Breast epithelium (tissue), 3 donors: ENCODE measurements around the gene POTEM.
"Not testable (repeated sequence)": the region's sequence is repeated elsewhere in the genome, so short reads cannot be mapped to it uniquely, and the experiment has no call there.

Experiments
- POLR2AphosphoS5 ChIP-seq, 3 donors: sonication (generic); formaldehyde crosslinking; IDR thresholded peaks; one replicate each; pipeline ENCODE4 v1.6.1; 2017; ENCODE audit warnings: antibody characterized with exemption in 3 of 3
- TF ChIP-seq, protein P1 (sequence below), 3 donors: fragments of 450-650 bp; IDR thresholded peaks; one replicate each; pipeline ENCODE4 v1.5.1; 2016 to 2017; ENCODE audit warnings: antibody characterized with exemption in 3 of 3, mild to moderate bottlenecking in 3 of 3, moderate library complexity in 3 of 3

DNA sequence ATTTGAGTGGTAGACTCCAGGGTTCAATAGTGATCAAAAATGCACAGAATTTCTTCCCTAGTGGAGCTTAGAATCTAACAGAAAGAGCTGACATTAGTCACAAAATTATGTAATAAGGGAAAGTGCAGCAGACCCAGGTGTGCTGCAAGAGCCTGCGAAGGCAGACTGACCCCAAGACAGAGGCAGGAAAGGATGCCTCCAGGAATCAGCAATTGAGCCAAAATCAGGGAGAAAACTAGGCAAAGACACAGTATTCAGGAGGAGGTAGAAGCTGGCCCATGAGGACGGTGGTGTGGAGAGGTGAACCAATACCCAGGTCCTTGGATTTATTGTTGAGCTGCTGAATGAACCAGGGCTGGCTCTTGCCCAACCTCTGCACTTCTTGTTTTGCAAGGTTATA, 76.2 kb downstream of the POTEM start:
- TF ChIP-seq, protein P1, sequence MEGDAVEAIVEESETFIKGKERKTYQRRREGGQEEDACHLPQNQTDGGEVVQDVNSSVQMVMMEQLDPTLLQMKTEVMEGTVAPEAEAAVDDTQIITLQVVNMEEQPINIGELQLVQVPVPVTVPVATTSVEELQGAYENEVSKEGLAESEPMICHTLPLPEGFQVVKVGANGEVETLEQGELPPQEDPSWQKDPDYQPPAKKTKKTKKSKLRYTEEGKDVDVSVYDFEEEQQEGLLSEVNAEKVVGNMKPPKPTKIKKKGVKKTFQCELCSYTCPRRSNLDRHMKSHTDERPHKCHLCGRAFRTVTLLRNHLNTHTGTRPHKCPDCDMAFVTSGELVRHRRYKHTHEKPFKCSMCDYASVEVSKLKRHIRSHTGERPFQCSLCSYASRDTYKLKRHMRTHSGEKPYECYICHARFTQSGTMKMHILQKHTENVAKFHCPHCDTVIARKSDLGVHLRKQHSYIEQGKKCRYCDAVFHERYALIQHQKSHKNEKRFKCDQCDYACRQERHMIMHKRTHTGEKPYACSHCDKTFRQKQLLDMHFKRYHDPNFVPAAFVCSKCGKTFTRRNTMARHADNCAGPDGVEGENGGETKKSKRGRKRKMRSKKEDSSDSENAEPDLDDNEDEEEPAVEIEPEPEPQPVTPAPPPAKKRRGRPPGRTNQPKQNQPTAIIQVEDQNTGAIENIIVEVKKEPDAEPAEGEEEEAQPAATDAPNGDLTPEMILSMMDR (IDR thresholded peaks at IDR 0.05), result not testable (repeated sequence)
- TF ChIP-seq POLR2AphosphoS5 (IDR thresholded peaks at IDR 0.05), result not testable (repeated sequence)
